Hematopoietic multipotent progenitor cell (in vitro differentiated cells): ENCODE measurements around the gene SLAIN2. TPM values are rescaled to one million over a fixed set of nuclear protein-coding genes. Genes with fewer than 3 reads are reported as not detected.
"Not testable (repeated sequence)": the region's sequence is repeated elsewhere in the genome, so short reads cannot be mapped to it uniquely, and the experiment has no call there.

Experiments
- DNase-seq, 3 donors: peaks; one replicate each; pipeline ENCODE4 v3.0.0-alpha.2; 2011 to 2015; ENCODE audit warnings: low read depth in 2 of 3, low spot score in 2 of 3
- total RNA-seq: library from RNA; depleted of rRNA; stranded (reverse); fragments of >200 nt; gene quantifications from one replicate; pipeline ENCODE4 v1.2.3, GENCODE V29; 2012

Gene SLAIN2
- total RNA-seq, result 17.5 TPM

DNA sequence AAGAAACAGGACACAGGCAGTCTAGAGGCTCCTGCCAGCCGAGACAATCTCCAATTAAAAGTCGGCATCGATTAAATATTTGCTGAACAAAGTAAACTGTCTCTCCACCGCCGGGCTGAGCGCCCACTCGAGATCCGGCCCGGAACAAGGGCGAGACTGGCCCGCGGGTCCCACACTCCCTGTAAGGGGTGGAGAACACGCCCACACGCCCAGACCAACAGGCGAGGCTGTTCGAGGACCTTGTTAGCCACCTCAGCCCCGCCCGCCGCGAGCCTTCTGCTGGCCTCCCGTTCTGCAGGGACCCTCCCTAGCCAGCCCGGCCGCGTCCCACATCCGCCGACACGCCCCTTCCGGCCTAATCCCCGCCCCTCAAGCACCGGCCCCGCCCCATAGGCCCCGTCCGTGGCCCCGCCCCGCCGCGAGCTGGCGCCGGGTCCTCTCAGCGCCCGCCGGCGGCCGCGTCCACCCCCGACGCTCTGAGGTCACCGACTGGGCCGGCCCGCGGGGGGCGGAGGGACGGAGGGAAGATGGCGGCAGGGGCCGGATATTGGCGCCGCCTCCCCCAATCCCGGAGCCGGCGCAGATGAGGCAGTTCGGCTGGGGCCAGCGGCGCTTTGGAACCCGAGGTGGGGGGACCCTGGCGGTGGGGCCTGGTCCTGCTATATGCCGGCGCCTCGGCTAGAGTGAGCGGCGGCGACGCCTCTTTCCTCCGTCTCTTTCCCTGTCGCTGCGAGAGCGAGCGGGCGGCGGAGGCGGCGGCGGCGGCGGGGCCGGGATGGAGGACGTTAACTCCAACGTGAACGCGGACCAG is at the start of gene SLAIN2:
Gene SLAIN2 (plus strand): TSS at position 565 of the 811 bp plus-strand sequence. CDS start 211 bp downstream, at position 776.
- peak; percentile 93 to 98 (median 98) for DNase-seq

GRCh38 chr4:48292218-48292790 is 49.0 kb upstream of the SLAIN2 start:
- not testable (repeated sequence) for DNase-seq

DNA sequence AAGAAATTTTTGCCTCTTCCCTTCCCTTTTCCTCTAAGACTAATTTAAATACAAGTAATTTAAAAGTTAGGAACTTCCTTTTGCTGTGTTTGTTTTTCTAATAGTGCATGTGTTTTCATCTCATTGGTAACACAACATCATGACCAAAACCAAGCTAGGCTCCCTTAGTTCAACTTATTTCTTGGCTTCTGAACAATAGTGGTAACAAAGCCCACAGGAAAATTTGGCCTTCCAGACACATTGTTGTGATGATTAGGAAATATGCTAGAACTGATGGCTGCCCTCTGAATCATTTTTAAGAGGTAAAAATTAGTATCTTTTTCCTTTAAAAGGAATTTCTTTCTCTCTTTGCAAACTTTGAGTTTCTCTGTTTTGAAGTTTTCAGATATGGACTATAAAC is 46.2 kb upstream of the SLAIN2 start:
- no peak for DNase-seq

GRCh38 chr4:48296365-48296764 is 45.0 kb upstream of the SLAIN2 start:
- DNase-seq, result no peak

DNA sequence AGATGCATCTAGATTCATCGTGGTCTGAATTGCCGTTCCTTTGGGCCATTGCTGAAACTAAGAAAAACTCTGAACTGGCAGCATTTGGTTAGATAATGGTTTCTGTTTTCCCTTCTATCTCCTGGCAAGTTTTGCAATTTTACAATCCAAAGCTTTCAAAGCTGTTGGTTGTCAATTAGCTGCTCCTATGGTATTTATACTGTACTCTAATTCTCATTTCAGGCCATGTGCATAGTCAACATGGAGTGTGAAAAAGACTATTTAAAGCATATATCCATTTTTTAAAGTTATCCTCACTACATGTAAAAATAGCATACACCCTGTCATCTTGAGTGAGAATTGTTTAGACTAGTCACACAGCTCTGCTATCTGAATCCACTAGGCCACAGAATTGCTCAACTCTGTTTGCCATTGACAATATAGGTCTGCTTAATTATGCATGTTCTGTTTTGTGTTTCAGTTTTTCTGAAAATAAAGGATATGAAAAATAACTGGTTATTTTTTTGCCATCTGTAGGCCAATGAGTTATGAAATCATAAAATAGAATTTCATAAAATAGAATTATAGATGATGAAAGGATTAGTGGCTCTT is 44.0 kb upstream of the SLAIN2 start:
- DNase-seq, result no peak

DNA sequence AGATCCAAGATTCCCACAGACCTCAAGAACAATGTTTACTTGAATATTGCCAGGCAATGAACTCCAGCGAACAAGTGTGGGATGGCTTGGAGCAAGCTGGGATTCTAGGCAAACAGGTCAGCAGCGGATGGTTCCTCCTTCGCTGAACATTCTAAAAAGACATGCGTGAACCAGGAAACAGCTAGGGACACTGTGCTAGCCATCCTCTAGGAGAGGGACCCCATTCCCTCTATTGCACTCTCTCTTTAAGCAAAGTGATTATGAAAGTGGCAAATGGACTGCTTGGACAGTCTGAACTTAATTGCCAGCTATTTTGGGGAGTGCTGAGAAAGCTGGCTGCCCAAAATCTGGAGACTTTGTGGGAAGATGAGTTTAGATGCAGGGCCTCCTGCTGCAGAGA is 41.8 kb upstream of the SLAIN2 start:
- no peak for DNase-seq

GRCh38 chr4:48300004-48300403 is 41.3 kb upstream of the SLAIN2 start:
- no peak for DNase-seq

DNA sequence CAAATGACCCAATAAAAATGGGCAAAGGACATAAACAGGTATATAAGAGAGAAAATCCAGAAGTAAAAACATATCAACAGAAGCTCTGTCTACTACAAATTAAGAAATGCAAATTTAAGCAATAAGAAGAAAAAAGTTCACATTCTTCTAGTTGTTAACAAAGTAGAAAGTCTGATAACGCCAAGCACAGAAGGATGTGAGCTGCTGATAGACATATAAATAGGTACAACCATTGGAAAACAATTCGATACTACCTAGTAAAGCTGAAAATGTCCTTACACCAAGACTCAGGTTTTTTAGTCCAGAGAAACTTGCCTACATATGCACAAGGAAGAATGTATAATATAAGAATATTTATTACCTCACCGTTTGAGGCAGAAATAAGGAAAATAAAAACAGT is 35.8 kb upstream of the SLAIN2 start:
- no peak for DNase-seq

- no peak for DNase-seq
Measured at GRCh38 chr4:48307528-48307927, 33.8 kb upstream of the SLAIN2 start.

DNA sequence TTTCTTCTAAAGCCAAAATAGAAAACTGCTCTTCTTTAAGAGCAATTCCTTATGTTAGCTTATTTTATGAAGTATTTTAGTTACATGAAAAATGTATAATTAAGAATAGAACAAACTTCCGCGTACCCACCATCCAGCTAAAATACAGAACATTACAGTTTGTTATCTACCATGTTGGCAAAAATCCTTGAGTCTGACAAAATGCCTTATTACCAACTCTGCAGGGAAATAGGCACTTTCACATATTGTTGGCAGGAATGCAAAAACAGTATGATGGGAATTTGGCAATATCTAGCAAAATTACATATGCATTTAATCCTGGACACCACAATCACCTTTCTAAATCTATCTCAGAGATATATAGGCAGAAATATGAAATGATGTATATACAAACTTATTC is 32.4 kb upstream of the SLAIN2 start:
- no peak for DNase-seq

DNA sequence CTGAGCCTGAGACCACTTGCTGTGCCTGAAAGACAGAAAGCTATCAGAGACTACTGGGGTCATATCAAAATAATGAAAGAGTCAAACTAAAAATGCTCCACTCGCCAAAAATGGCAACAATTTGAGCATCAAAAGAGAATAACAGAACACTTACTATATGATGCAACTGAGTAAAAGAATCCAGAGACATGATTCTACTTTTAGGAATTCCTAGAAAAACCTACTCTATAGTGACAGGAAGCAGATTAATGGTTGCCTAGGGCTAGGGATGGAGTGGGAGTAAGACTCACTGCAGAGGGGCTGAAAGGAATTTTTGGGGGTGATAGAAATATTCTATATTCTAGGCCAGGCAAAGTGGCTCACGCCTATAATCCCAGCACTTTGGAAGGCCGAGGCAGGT is 29.4 kb upstream of the SLAIN2 start:
- DNase-seq, result no peak

DNA sequence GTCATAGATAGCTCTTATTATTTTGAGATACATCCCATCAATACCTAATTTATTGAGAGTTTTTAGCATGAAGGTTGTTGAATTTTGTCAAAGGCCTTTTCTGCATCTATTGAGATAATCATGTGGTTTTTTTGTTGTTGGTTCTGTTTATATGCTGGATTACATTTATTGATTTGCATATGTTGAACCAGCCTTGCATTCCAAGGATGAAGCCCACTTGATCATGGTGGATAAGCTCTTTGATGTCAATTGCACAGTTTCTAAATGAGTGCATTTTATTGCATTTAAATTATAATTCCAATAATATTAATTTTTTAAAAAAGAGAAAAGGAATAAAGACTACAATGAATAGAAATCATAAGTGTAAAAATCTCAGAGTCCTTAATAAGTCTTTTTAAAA is 26.6 kb upstream of the SLAIN2 start:
- DNase-seq, result not testable (repeated sequence)

GRCh38 chr4:48315728-48316630 is 25.4 kb upstream of the SLAIN2 start:
- peak in 2 of 3 donors; percentile 35 to 72 for DNase-seq

GRCh38 chr4:48321312-48321711 is 20.0 kb upstream of the SLAIN2 start:
- no peak for DNase-seq

- DNase-seq, result no peak
Measured at GRCh38 chr4:48322063-48322462, 19.3 kb upstream of the SLAIN2 start.

GRCh38 chr4:48324281-48324680 is 17.0 kb upstream of the SLAIN2 start:
- DNase-seq, result no peak

DNA sequence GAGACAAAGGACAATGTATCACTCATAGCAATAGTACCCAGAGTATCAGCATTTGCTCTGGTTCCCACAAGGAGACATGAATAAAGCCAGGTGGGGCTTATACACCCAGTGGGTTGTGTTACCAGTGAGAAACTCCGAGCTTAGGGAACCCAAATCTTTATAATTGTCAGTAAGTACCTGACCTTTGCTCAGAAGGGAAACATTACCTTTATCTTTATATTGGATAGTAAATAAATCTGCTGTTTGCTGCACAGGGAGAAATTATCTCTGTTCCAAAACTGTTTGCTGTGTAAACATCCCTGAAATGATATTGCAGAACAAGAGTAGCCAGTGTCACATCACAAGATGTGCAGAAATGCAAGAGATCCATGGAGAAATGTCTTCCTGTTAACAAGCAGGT is 12.1 kb upstream of the SLAIN2 start:
- no peak for DNase-seq

- DNase-seq, result no peak
Measured at GRCh38 chr4:48329976-48330375, 11.4 kb upstream of the SLAIN2 start.

- DNase-seq, result no peak
Measured at GRCh38 chr4:48331577-48332330, 9.6 kb upstream of the SLAIN2 start.

GRCh38 chr4:48332661-48333060 is 8.7 kb upstream of the SLAIN2 start:
- no peak for DNase-seq
